HG03103 (cell line): ENCODE results near the gene CEND1.
A peak's percentile ranks its signal among the peaks of the same experiment; 100 is the strongest.
"Not testable (repeated sequence)": the region's sequence is repeated elsewhere in the genome, so short reads cannot be mapped to it uniquely, and the experiment has no call there.

Experiments
- ATAC-seq: cut with Tn5 transposase; IDR thresholded peaks from one replicate; pipeline ENCODE4 v1.9.1; 2021; ENCODE audit warnings: low read depth; ENCODE audit not compliant: unreplicated experiment

Gene CEND1

GRCh38 chr11:765025-765801, 24.7 kb downstream of the CEND1 start:
- no peak for ATAC-seq

- no peak for ATAC-seq
These were observed 25.4 kb downstream of the CEND1 start for GRCh38 chr11:764322-765024.

GRCh38 chr11:763549-764321, 26.2 kb downstream of the CEND1 start:
- ATAC-seq, result no peak

GRCh38 chr11:763073-763463, 26.8 kb downstream of the CEND1 start:
- ATAC-seq, result no peak

GRCh38 chr11:762421-763072, 27.3 kb downstream of the CEND1 start:
- no peak for ATAC-seq

- ATAC-seq, result no peak
These were observed 28.3 kb downstream of the CEND1 start for GRCh38 chr11:761526-762108.

- ATAC-seq, result no peak
These were observed 29.7 kb downstream of the CEND1 start for GRCh38 chr11:760236-760635.

GRCh38 chr11:749731-750130, 40.2 kb downstream of the CEND1 start:
- ATAC-seq, result no peak

- ATAC-seq, result no peak
These were observed 41.9 kb downstream of the CEND1 start for GRCh38 chr11:748007-748359.

GRCh38 chr11:747158-748006, 42.5 kb downstream of the CEND1 start, which contains the start of gene TALDO1:
Gene TALDO1, plus strand, starts transcription at chr11:747464. Its CDS starts 18 bp downstream, at chr11:747482.
- ATAC-seq, result peak; percentile 71

GRCh38 chr11:746289-747157, 43.4 kb downstream of the CEND1 start:
- ATAC-seq, result peak; percentile 25

GRCh38 chr11:745428-745827, 44.5 kb downstream of the CEND1 start:
- ATAC-seq, result no peak

GRCh38 chr11:742571-743201, 47.2 kb downstream of the CEND1 start:
- ATAC-seq, result no peak

- no peak for ATAC-seq
These were observed 47.7 kb downstream of the CEND1 start for GRCh38 chr11:742156-742546.

- ATAC-seq, result not testable (repeated sequence)
These were observed 52.0 kb downstream of the CEND1 start for GRCh38 chr11:737899-738298.

GRCh38 chr11:737366-737765, 52.5 kb downstream of the CEND1 start:
- no peak for ATAC-seq
